ENCODE results near the gene PIGZ.

DNA sequence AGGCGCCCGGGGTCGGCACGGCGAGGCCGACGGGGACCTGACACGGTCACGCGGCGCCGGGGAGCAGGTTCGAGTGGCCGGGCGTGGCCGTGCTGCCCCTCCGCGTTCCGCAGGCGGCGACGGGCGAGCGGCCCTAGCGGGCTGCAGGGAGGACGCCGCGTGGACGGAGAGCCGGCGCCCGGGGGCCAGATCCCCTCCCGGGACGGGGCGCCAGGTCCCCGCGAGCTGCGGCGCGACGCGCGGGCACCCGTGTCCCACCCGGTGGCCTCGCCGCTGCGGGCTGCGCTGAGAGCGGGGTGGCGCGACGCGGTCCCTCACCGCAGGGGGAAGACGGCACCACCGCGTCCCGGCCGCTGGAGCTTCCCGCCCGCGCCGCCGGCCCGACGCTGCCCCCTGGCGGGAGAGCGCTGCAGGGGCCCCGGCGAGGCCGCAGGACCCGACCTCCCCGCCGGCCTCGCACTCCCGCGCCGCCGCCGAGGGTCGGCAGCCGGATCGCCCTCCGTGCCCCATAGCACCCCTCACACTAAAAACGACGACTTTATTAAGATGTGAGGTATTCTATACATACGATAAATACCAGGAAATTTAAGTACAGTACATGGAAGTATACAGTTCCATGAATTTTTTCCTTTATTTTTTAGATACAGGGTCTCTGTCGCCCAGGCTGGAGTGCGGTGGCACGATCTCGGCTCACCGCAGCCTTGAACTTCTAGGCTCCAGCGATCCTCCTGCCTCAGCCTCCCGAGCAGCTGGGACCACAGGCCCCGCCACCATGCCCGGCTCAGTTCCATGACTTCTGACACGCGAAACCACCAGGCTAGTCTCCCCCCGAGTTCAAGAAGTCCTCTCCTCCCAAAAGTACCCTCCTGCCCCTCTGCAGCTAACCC lies 1.3 kb upstream of the PIGZ start:
- TF ChIP-seq POLR2AphosphoS5 (IDR thresholded peaks at IDR 0.05; ENCODE audit: borderline replicate concordance, low read depth, low read length), result no peak
- TF ChIP-seq EZH2 (IDR thresholded peaks at IDR 0.05), result no peak
- no peak for TF ChIP-seq FOXP2 (optimal IDR thresholded peaks at IDR 0.05; ENCODE audit: control extremely low read depth, extremely low read length, insufficient read depth)
